H9 (cell line): Measurements from ENCODE around the gene DNAH12. TPM values are rescaled to one million over a fixed set of nuclear protein-coding genes. Genes with fewer than 3 reads are reported as not detected.
A peak's percentile ranks its signal among the peaks of the same experiment; 100 is the strongest.

ENCODE experiments used
- DNase-seq: peaks from one replicate; pipeline ENCODE4 v3.0.0-alpha.2; 2017
- H2AFZ ChIP-seq: one replicate; pipeline ENCODE4 v1.6.1; 2013; ENCODE audit warnings: mild to moderate bottlenecking, low read length, control low read depth, moderate library complexity
- H2AK5ac ChIP-seq: 2 replicates; pipeline ENCODE4 v1.6.1; 2013; ENCODE audit warnings: low read length, control low read depth, mixed read lengths; ENCODE audit not compliant: insufficient read length
- H2BK120ac ChIP-seq: one replicate; pipeline ENCODE4 v1.6.1; 2013; ENCODE audit warnings: low read depth, mild to moderate bottlenecking, low read length, control low read depth, inconsistent platforms; ENCODE audit not compliant: poor library complexity, severe bottlenecking
- H2BK12ac ChIP-seq: 2 replicates; pipeline ENCODE4 v1.6.1; 2013; ENCODE audit warnings: low read length, control low read depth, mixed read lengths, low read depth; ENCODE audit not compliant: insufficient read length
- H2BK15ac ChIP-seq: 2 replicates; pipeline ENCODE4 v1.6.1; 2013; ENCODE audit warnings: low read depth, low read length, control low read depth
- H2BK20ac ChIP-seq: one replicate; pipeline ENCODE4 v1.6.1; 2013; ENCODE audit warnings: low read depth, mild to moderate bottlenecking, low read length, control low read depth, inconsistent platforms; ENCODE audit not compliant: poor library complexity, severe bottlenecking
- H2BK5ac ChIP-seq: 2 replicates; pipeline ENCODE4 v1.6.1; 2013; ENCODE audit warnings: low read length, control low read depth, mixed read lengths; ENCODE audit not compliant: insufficient read length
- H3K14ac ChIP-seq: 2 replicates; pipeline ENCODE4 v1.6.1; 2013; ENCODE audit warnings: low read length, control low read depth; ENCODE audit not compliant: insufficient read depth
- H3K18ac ChIP-seq: 2 replicates; pipeline ENCODE4 v1.6.1; 2013; ENCODE audit warnings: low read depth, mild to moderate bottlenecking, mixed read lengths, low read length, control low read depth; ENCODE audit not compliant: insufficient read length
- H3K23ac ChIP-seq: 2 replicates; pipeline ENCODE4 v1.6.1; 2013; ENCODE audit warnings: low read length, control low read depth, mixed read lengths, low read depth; ENCODE audit not compliant: insufficient read length
- H3K23me2 ChIP-seq: 2 replicates; pipeline ENCODE4 v1.6.1; 2013; ENCODE audit warnings: low read depth, mild to moderate bottlenecking, mixed read lengths, low read length, control low read depth; ENCODE audit not compliant: insufficient read length, poor library complexity, severe bottlenecking
- H3K27ac ChIP-seq: 2 replicates; pipeline ENCODE4 v1.5.1; 2013; ENCODE audit warnings: low read length, control low read depth, mixed read lengths, low read depth; ENCODE audit not compliant: insufficient read length
- H3K27me3 ChIP-seq: 2 replicates; pipeline ENCODE4 v1.6.1; 2013; ENCODE audit warnings: low read length, control low read depth, inconsistent platforms; ENCODE audit not compliant: insufficient read depth
- H3K4ac ChIP-seq: 2 replicates; pipeline ENCODE4 v1.6.1; 2013; ENCODE audit warnings: low read depth, mild to moderate bottlenecking, control low read depth, inconsistent platforms, low read length, moderate library complexity
- H3K4me1 ChIP-seq: 2 replicates; pipeline ENCODE4 v1.6.1; 2013; ENCODE audit warnings: low read length, control low read depth, inconsistent platforms; ENCODE audit not compliant: insufficient read depth
- H3K4me2 ChIP-seq: 2 replicates; pipeline ENCODE4 v1.6.1; 2013; ENCODE audit warnings: low read length, control low read depth, mixed read lengths; ENCODE audit not compliant: insufficient read length, insufficient read depth
- H3K56ac ChIP-seq: 2 replicates; pipeline ENCODE4 v1.6.1; 2013; ENCODE audit warnings: low read depth, mild to moderate bottlenecking, mixed read lengths, low read length, control low read depth; ENCODE audit not compliant: insufficient read length
- H3K79me1 ChIP-seq: 2 replicates; pipeline ENCODE4 v1.6.1; 2013; ENCODE audit warnings: low read depth, mild to moderate bottlenecking, moderate library complexity, low read length, control low read depth, inconsistent platforms; ENCODE audit not compliant: insufficient read depth, poor library complexity, severe bottlenecking
- H3K79me2 ChIP-seq: 2 replicates; pipeline ENCODE4 v1.6.1; 2013; ENCODE audit warnings: low read length, control low read depth, inconsistent platforms; ENCODE audit not compliant: insufficient read depth
- H3K9ac ChIP-seq: 2 replicates; pipeline ENCODE4 v1.6.1; 2013; ENCODE audit warnings: low read length, control low read depth, mixed read lengths; ENCODE audit not compliant: insufficient read length; ENCODE audit errors: extremely low read depth
- H3K9me3 ChIP-seq: one replicate; pipeline ENCODE4 v1.6.1; 2013; ENCODE audit warnings: low read depth, low read length, inconsistent platforms; ENCODE audit not compliant: control insufficient read depth
- H3T11ph ChIP-seq: one replicate; pipeline ENCODE4 v1.6.1; 2013; ENCODE audit warnings: mild to moderate bottlenecking, low read length, control low read depth, inconsistent platforms
- H4K20me1 ChIP-seq: one replicate; pipeline ENCODE4 v1.6.1; 2013; ENCODE audit not compliant: control insufficient read depth, insufficient read length, insufficient read depth
- H4K5ac ChIP-seq: 2 replicates; pipeline ENCODE4 v1.6.1; 2013; ENCODE audit warnings: low read depth, mild to moderate bottlenecking, mixed read lengths, low read length, control low read depth; ENCODE audit not compliant: insufficient read length
- H4K8ac ChIP-seq: replicated peaks from 2 replicates; pipeline ENCODE4 v1.6.1; 2013; ENCODE audit warnings: low read length, control low read depth, mixed read lengths, low read depth; ENCODE audit not compliant: insufficient read length
- H4K91ac ChIP-seq: 2 replicates; pipeline ENCODE4 v1.6.1; 2013; ENCODE audit warnings: low read depth, mild to moderate bottlenecking, moderate library complexity, mixed read lengths, low read length, control low read depth; ENCODE audit not compliant: insufficient read length
- H3K27ac Mint-ChIP-seq, 3 experiments: 2 replicates in 2 of 3; 3 replicates in 1 of 3; pipeline ENCODE4 v1.8.0; 2020 to 2021; ENCODE audit warnings: mixed read lengths in 3 of 3, mild to moderate bottlenecking in 1 of 3, moderate library complexity in 1 of 3
- H3K27me3 Mint-ChIP-seq: 2 replicates; pipeline ENCODE4 v1.8.0; 2021; ENCODE audit warnings: low read depth, mild to moderate bottlenecking, moderate library complexity, mixed read lengths
- H3K36me3 Mint-ChIP-seq, 3 experiments: 2 replicates in 2 of 3; 3 replicates in 1 of 3; pipeline ENCODE4 v1.8.0; 2020 to 2021; ENCODE audit warnings: low read depth in 3 of 3, mixed read lengths in 3 of 3; ENCODE audit not compliant: insufficient read depth in 1 of 3
- H3K4me1 Mint-ChIP-seq, 2 experiments: 2 replicates each; pipeline ENCODE4 v1.8.0; 2020; ENCODE audit warnings: mixed read lengths in 2 of 2
- H3K4me3 Mint-ChIP-seq, 2 experiments: 2 replicates in 1 of 2; 3 replicates in 1 of 2; pipeline ENCODE4 v1.8.0; 2020 to 2021; ENCODE audit warnings: mild to moderate bottlenecking in 2 of 2, mixed read lengths in 2 of 2, moderate library complexity in 1 of 2
- H3K9me3 Mint-ChIP-seq, 2 experiments: 2 replicates in 1 of 2; 3 replicates in 1 of 2; pipeline ENCODE4 v1.8.0; 2020; ENCODE audit warnings: mild to moderate bottlenecking in 2 of 2, mixed read lengths in 2 of 2, moderate library complexity in 1 of 2
- WGBS: extraction: QIAGEN DNeasy Blood & Tissue Kit; methylation state at CpG from one replicate; pipeline ENCODE4 v1.1.7; 2013; ENCODE audit warnings: missing lambda C conversion rate, low lambda C conversion rate, mixed read lengths; ENCODE audit not compliant: insufficient read length; ENCODE audit errors: extremely low coverage; 5-methylcytosine and 5-hydroxymethylcytosine counted together
- total RNA-seq: library from RNA; stranded (reverse); gene quantifications from 2 replicates; pipeline ENCODE4 v1.2.1, GENCODE V29; 2021
- TF ChIP-seq, protein P1 (sequence below): fragments of 200-600 bp; sonication (generic); conservative IDR thresholded peaks from 3 replicates; pipeline ENCODE4 v1.8.0; 2021; ENCODE audit warnings: antibody characterized with exemption, mild to moderate bottlenecking

DNAH12 gene
- total RNA-seq, 1 experiment from 2014 or later = not detected

DNA sequence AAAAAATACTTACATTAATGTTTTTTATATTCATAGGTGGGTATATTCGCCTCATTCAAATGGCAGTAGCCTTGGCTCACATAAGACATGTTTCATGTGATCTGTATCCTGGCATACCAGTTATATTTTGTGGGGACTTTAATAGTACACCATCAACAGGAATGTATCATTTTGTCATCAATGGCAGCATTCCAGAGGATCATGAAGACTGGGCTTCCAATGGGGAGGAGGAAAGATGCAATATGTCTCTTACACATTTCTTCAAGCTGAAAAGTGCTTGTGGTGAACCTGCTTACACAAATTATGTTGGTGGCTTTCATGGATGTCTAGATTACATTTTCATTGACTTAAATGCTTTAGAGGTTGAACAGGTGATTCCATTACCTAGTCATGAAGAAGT, 15.4 kb upstream of the DNAH12 start:
- TF ChIP-seq, protein P1, sequence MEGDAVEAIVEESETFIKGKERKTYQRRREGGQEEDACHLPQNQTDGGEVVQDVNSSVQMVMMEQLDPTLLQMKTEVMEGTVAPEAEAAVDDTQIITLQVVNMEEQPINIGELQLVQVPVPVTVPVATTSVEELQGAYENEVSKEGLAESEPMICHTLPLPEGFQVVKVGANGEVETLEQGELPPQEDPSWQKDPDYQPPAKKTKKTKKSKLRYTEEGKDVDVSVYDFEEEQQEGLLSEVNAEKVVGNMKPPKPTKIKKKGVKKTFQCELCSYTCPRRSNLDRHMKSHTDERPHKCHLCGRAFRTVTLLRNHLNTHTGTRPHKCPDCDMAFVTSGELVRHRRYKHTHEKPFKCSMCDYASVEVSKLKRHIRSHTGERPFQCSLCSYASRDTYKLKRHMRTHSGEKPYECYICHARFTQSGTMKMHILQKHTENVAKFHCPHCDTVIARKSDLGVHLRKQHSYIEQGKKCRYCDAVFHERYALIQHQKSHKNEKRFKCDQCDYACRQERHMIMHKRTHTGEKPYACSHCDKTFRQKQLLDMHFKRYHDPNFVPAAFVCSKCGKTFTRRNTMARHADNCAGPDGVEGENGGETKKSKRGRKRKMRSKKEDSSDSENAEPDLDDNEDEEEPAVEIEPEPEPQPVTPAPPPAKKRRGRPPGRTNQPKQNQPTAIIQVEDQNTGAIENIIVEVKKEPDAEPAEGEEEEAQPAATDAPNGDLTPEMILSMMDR = no peak
- Mint-ChIP-seq H3K27me3 (peaks cover 9% of the 10 kb centered on the region; the same call in 1 of the 2 replicates), H3K36me3 (peaks cover 0 to 20% (median 16%) of the 10 kb centered on the region in 3 experiments; a peak in 6 of 7 replicates), H3K27ac (0 out of 7 replicates have a peak overlapping the region, but pooled peaks of 1 of the 3 experiments have one; percentile 74), H3K9me3 (no peaks in the 10 kb centered on the region), H3K4me3 (no peak overlapping the region), H3K4me1 (peaks cover 14 to 20% of the 10 kb centered on the region in 2 experiments)
- no peak overlapping the region for H3K4ac ChIP-seq
- no peaks in the 10 kb centered on the region for H4K20me1 ChIP-seq
- no peak overlapping the region for H4K91ac ChIP-seq
- no peak overlapping the region for H2BK15ac ChIP-seq
- no peak overlapping the region for H3K18ac ChIP-seq
- no peak overlapping the region for H2AFZ ChIP-seq
- H4K5ac ChIP-seq = no peak overlapping the region
- no CpG with 5 or more reads among the region's 1 CpG for WGBS
- H4K8ac ChIP-seq = no peak overlapping the region
- H3K79me2 ChIP-seq = no peaks in the 10 kb centered on the region
- H3T11ph ChIP-seq = no peak overlapping the region
- H3K14ac ChIP-seq = no peak overlapping the region
- no peak overlapping the region for H2BK5ac ChIP-seq
- no peak overlapping the region for H3K56ac ChIP-seq
- H3K4me1 ChIP-seq = no peaks in the 10 kb centered on the region
- H3K27ac ChIP-seq = no peak overlapping the region
- H3K79me1 ChIP-seq = no peaks in the 10 kb centered on the region
- no peaks in the 10 kb centered on the region for H3K27me3 ChIP-seq
- no peak overlapping the region for H2AK5ac ChIP-seq
- no peak overlapping the region for H2BK20ac ChIP-seq
- no peak overlapping the region for H2BK12ac ChIP-seq
- H3K4me2 ChIP-seq = no peak overlapping the region
- no peak overlapping the region for H2BK120ac ChIP-seq
- no peak overlapping the region for H3K23ac ChIP-seq
- no peak overlapping the region for H3K9ac ChIP-seq
- peaks cover 10% of the 10 kb centered on the region for H3K23me2 ChIP-seq
- no peak for DNase-seq
- H3K9me3 ChIP-seq = no peaks in the 10 kb centered on the region
